Stimulated activated naive CD4-positive, alpha-beta T cell (primary cell): ENCODE measurements around the gene ITGBL1.

ENCODE experiments used
- DNase-seq, 6 experiments: peaks; one replicate each; lab custom pipeline; 2025; lab: John Stamatoyannopoulos, UW

ITGBL1 gene

GRCh38 chr13:101626925-101627555, 174.6 kb downstream of the ITGBL1 start:
- DNase-seq: peak in 3 of 6 experiments; percentile 30 to 54 (median 38)

- no peak for DNase-seq
Observed at GRCh38 chr13:101627556-101627943, 175.1 kb downstream of the ITGBL1 start.

- no peak for DNase-seq
Observed at GRCh38 chr13:101628900-101629299, 176.4 kb downstream of the ITGBL1 start.

GRCh38 chr13:101631395-101631794, 178.9 kb downstream of the ITGBL1 start:
- no peak for DNase-seq

- no peak for DNase-seq
Observed at GRCh38 chr13:101634142-101634541, 181.7 kb downstream of the ITGBL1 start.

- no peak for DNase-seq
Observed at GRCh38 chr13:101639711-101640110, 187.2 kb downstream of the ITGBL1 start.

- DNase-seq: no peak
Observed at GRCh38 chr13:101640788-101641400, 188.4 kb downstream of the ITGBL1 start.

- DNase-seq: no peak
Observed at GRCh38 chr13:101645871-101646270, 193.4 kb downstream of the ITGBL1 start.

- no peak for DNase-seq
Observed at GRCh38 chr13:101647760-101648159, 195.3 kb downstream of the ITGBL1 start.

- no peak for DNase-seq
Observed at GRCh38 chr13:101648766-101649487, 196.5 kb downstream of the ITGBL1 start.

GRCh38 chr13:101649488-101650126, 197.1 kb downstream of the ITGBL1 start:
- DNase-seq: no peak

GRCh38 chr13:101654883-101655282, 202.4 kb downstream of the ITGBL1 start:
- no peak for DNase-seq

- no peak for DNase-seq
Observed at GRCh38 chr13:101655435-101655834, 203.0 kb downstream of the ITGBL1 start.

GRCh38 chr13:101660711-101661110, 208.2 kb downstream of the ITGBL1 start:
- DNase-seq: no peak

- no peak for DNase-seq
Observed at GRCh38 chr13:101661839-101662238, 209.4 kb downstream of the ITGBL1 start.

GRCh38 chr13:101673360-101674105, 221.1 kb downstream of the ITGBL1 start:
- no peak for DNase-seq

- DNase-seq: no peak
Observed at GRCh38 chr13:101681834-101682233, 229.4 kb downstream of the ITGBL1 start.

- DNase-seq: no peak
Observed at GRCh38 chr13:101686003-101686402, 233.5 kb downstream of the ITGBL1 start.

GRCh38 chr13:101690871-101691270, 238.4 kb downstream of the ITGBL1 start:
- DNase-seq: no peak

GRCh38 chr13:101691341-101691860, 238.9 kb downstream of the ITGBL1 start:
- no peak for DNase-seq

- no peak for DNase-seq
Observed at GRCh38 chr13:101695870-101696516, 243.5 kb downstream of the ITGBL1 start.
